HepG2 (cell line): Measurements from ENCODE around the gene UBE2M. TPM values are rescaled to one million over a fixed set of nuclear protein-coding genes. Genes with fewer than 3 reads are reported as not detected.

Experiments
- AFF4 ChIP-seq: sonication (generic); formaldehyde crosslinking; IDR thresholded peaks from 2 replicates; pipeline ENCODE4 v1.4.0; 2020; ENCODE audit warnings: missing genetic modification reagents
- KLF15 ChIP-seq: sonication (generic); formaldehyde crosslinking; IDR thresholded peaks from 2 replicates; pipeline ENCODE4 v1.8.1; 2023; ENCODE audit warnings: borderline replicate concordance, mild to moderate bottlenecking, inconsistent platforms, missing genetic modification reagents, mixed read lengths
- MXD4 ChIP-seq: IDR thresholded peaks from 2 replicates; pipeline ENCODE4 v1.6.1; 2016; ENCODE audit warnings: mild to moderate bottlenecking, missing biosample characterization, missing genetic modification reagents
- RFX5 ChIP-seq: IDR thresholded peaks from 2 replicates; pipeline ENCODE4 v1.6.1; 2011; ENCODE audit warnings: low read depth, low read length, improper control_type of control experiment
- RXRA ChIP-seq: sonication (generic); formaldehyde crosslinking; IDR thresholded peaks from 2 replicates; pipeline ENCODE4 v1.5.1; 2020; ENCODE audit warnings: missing genetic modification reagents
- SMAD9 ChIP-seq: sonication (generic); formaldehyde crosslinking; IDR thresholded peaks from 2 replicates; pipeline ENCODE4 v1.5.1; 2020; ENCODE audit warnings: mild to moderate bottlenecking, missing genetic modification reagents
- TFE3 ChIP-seq: IDR thresholded peaks from 2 replicates; pipeline ENCODE4 v1.6.1; 2016
- ZBTB14 ChIP-seq: sonication (generic); formaldehyde crosslinking; IDR thresholded peaks from 2 replicates; pipeline ENCODE4 v1.4.0; 2020; ENCODE audit warnings: missing genetic modification reagents
- ZBTB21 ChIP-seq: sonication (generic); formaldehyde crosslinking; IDR thresholded peaks from 2 replicates; pipeline ENCODE4 v1.4.0; 2020; ENCODE audit warnings: missing genetic modification reagents
- ZBTB46 ChIP-seq: sonication (generic); formaldehyde crosslinking; IDR thresholded peaks from 2 replicates; pipeline ENCODE4 v1.4.0; 2020; ENCODE audit warnings: mild to moderate bottlenecking, missing genetic modification reagents, borderline replicate concordance
- ZNF251 ChIP-seq: sonication (generic); formaldehyde crosslinking; IDR thresholded peaks from 2 replicates; pipeline ENCODE4 v1.9.0; 2021; ENCODE audit warnings: mild to moderate bottlenecking, missing genetic modification reagents
- ZNF672 ChIP-seq: sonication (generic); formaldehyde crosslinking; IDR thresholded peaks from 2 replicates; pipeline ENCODE4 v1.8.1; 2022; ENCODE audit warnings: missing genetic modification reagents
- ZNF777 ChIP-seq: sonication (generic); formaldehyde crosslinking; IDR thresholded peaks from 2 replicates; pipeline ENCODE4 v1.4.0; 2020; ENCODE audit warnings: missing genetic modification reagents
- ZNF782 ChIP-seq: sonication (generic); formaldehyde crosslinking; IDR thresholded peaks from 2 replicates; pipeline ENCODE4 v1.4.0; 2020; ENCODE audit warnings: missing genetic modification reagents, mild to moderate bottlenecking, borderline replicate concordance
- ZSCAN21 ChIP-seq: sonication (generic); formaldehyde crosslinking; IDR thresholded peaks from 2 replicates; pipeline ENCODE4 v1.8.0; 2022; ENCODE audit warnings: mild to moderate bottlenecking, missing genetic modification reagents, moderate library complexity, borderline replicate concordance
- polyA plus RNA-seq, 8 experiments: library from polyadenylated mRNA; depleted of rRNA in 3 of 8; stranded (reverse) in 7 of 8; unstranded in 1 of 8; fragments of >200 nt; fragmentation: Illumina TruSeq in 4 of 8; extraction: Trizol in 4 of 8; gene quantifications; 2 replicates each; pipeline versions ENCODE4 v1.2.1 to v1.2.3, GENCODE V29; 2011 to 2016; ENCODE audit warnings: low read depth in 4 of 8, missing spikeins in 1 of 8, mixed read lengths in 1 of 8; ENCODE audit not compliant: insufficient read depth in 1 of 8
- total RNA-seq, 5 experiments: library from RNA; depleted of rRNA; stranded (reverse); fragments of >200 nt; fragmentation: Illumina TruSeq; extraction: Trizol; gene quantifications; 2 replicates each; pipeline ENCODE4 v1.2.3, GENCODE V29; 2016; ENCODE audit warnings: low read depth in 1 of 5

Gene UBE2M
- total and polyA plus RNA-seq, 2 of the 13 experiments (the other 11 are each of a cell fraction or from before 2014, with no cell fraction given), result 36.2 to 50.3 TPM

- 0 out of 2 replicates have a peak, but pooled peaks have one; percentile 55 for TF ChIP-seq ZNF672
- TF ChIP-seq KLF15 (CRISPR knock-in tag), result 0 out of 2 replicates have a peak, but pooled peaks have one; percentile 48
- no peak; the same call in 1 of the 2 replicates for TF ChIP-seq ZSCAN21
- TF ChIP-seq ZBTB14 (CRISPR knock-in tag), result no peak
- peak; percentile 33; the same call in 1 of the 2 replicates for TF ChIP-seq TFE3 (CRISPR knock-in tag)
- 0 out of 2 replicates have a peak, but pooled peaks have one; percentile 13 for TF ChIP-seq AFF4 (CRISPR knock-in tag)
- TF ChIP-seq MXD4 (CRISPR knock-in tag), result no peak
- peak; percentile 96 for TF ChIP-seq ZNF777
- peak; percentile 65 for TF ChIP-seq RXRA (CRISPR knock-in tag)
- TF ChIP-seq RFX5, result peak; percentile 66; the same call in 1 of the 2 replicates
- peak; percentile 97 for TF ChIP-seq ZBTB21 (CRISPR knock-in tag)
- TF ChIP-seq SMAD9 (CRISPR knock-in tag), result no peak
- TF ChIP-seq ZNF782, result peak; percentile 82; the same call in 1 of the 2 replicates
- no peak for TF ChIP-seq ZBTB46 (CRISPR knock-in tag)
- TF ChIP-seq ZNF251, result 0 out of 2 replicates have a peak, but pooled peaks have one; percentile 80
These were observed 14.6 kb upstream of the UBE2M start, which contains the start of gene MZF1 (continued) for GRCh38 chr19:58572818-58573657.
